SK-N-MC (cell line): Measurements from ENCODE around the gene MPHOSPH9.

ENCODE experiments used
- DNase-seq: peaks from one replicate; pipeline ENCODE4 v3.0.0-alpha.2; 2011; ENCODE audit warnings: low read depth, low spot score
- H3K27ac ChIP-seq: fragments of 200-600 bp; sonication (generic); 2 replicates; pipeline ENCODE4 v1.5.1; 2016; ENCODE audit warnings: mixed run types
- H3K36me3 ChIP-seq: fragments of 200-600 bp; sonication (generic); 2 replicates; pipeline ENCODE4 v1.6.1; 2017; ENCODE audit warnings: antibody characterized with exemption, low read length, mixed read lengths; ENCODE audit not compliant: insufficient read depth
- H3K4me3 ChIP-seq: fragments of 200-600 bp; sonication (generic); 2 replicates; pipeline ENCODE4 v1.5.1; 2016
- H3K9ac ChIP-seq: fragments of 200-600 bp; sonication (generic); 2 replicates; pipeline ENCODE4 v1.8.0; 2017; ENCODE audit warnings: mixed run types, mixed read lengths; ENCODE audit not compliant: insufficient read length
- H3K9me3 ChIP-seq: fragments of 200-600 bp; sonication (generic); 2 replicates; pipeline ENCODE4 v1.6.1; 2017; ENCODE audit warnings: low read depth, mild to moderate bottlenecking, antibody characterized with exemption, low read length, moderate library complexity, mixed read lengths
- EZH2 ChIP-seq: fragments of 200-600 bp; sonication (generic); IDR thresholded peaks from one replicate; pipeline ENCODE4 v1.6.1; 2017; ENCODE audit warnings: antibody characterized with exemption
- FOXP2 ChIP-seq: optimal IDR thresholded peaks from 2 replicates; pipeline ENCODE3; 2011; ENCODE audit warnings: mild to moderate bottlenecking, moderate library complexity; ENCODE audit not compliant: insufficient read depth; ENCODE audit errors: extremely low read length, control extremely low read depth
- POLR2AphosphoS5 ChIP-seq: IDR thresholded peaks from 2 replicates; pipeline ENCODE4 v1.6.1; 2012; ENCODE audit warnings: mild to moderate bottlenecking, low read depth, low read length, borderline replicate concordance

MPHOSPH9 gene

DNA sequence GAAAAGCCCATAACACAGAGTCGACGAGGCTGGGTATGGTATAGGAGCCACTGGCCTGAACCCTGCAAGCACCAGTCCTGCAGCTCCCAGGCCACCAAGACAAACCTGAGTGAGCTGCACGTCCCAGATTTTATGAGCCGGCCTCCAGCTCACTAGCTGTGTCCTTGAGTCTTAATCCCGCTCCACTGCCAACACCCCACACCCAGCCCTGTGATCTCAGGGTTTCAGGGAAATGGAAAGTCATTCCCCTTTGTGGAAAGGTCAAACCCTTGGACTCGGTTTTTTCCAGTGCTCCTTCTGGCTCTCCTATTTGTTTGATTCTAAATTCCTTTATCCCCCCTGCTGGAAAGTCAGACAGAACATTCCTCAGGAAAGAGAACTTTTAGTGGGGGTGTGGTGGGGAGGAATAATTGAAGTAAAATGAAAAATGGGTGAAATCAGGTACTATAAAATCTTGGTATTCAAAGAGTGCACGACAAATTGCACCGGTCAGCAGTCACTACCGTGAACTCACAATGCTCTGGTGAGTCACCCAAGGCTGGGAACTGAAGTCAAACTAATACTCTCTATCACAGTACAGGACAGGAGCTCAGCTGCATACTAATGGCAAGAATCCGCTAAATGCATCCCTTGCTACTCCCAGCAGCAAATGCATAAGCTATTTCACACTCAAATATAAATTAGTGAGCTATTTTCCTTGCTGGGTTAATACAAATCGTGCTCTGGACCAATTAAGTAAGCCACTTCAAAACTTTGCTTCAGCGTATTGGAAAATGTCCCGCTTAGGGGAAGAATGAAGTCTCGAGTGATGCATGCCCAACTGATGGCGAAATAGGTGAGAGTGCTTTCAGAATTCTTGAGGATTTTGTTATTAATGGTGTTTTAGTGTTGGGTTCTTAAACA, 91.1 kb downstream of the MPHOSPH9 start:
- Histone ChIP-seq H3K9me3 (no peaks in the 10 kb centered on the region), H3K36me3 (no peaks in the 10 kb centered on the region), H3K27ac (peak overlapping the region; percentile 26; the same call in 1 of the 2 replicates), H3K4me3 (peak overlapping the region; percentile 40; the same call in 1 of the 2 replicates), H3K9ac (no peak overlapping the region)
- no peak for TF ChIP-seq FOXP2
- no peak for TF ChIP-seq EZH2
- TF ChIP-seq POLR2AphosphoS5, result no peak
- no peak for DNase-seq

DNA sequence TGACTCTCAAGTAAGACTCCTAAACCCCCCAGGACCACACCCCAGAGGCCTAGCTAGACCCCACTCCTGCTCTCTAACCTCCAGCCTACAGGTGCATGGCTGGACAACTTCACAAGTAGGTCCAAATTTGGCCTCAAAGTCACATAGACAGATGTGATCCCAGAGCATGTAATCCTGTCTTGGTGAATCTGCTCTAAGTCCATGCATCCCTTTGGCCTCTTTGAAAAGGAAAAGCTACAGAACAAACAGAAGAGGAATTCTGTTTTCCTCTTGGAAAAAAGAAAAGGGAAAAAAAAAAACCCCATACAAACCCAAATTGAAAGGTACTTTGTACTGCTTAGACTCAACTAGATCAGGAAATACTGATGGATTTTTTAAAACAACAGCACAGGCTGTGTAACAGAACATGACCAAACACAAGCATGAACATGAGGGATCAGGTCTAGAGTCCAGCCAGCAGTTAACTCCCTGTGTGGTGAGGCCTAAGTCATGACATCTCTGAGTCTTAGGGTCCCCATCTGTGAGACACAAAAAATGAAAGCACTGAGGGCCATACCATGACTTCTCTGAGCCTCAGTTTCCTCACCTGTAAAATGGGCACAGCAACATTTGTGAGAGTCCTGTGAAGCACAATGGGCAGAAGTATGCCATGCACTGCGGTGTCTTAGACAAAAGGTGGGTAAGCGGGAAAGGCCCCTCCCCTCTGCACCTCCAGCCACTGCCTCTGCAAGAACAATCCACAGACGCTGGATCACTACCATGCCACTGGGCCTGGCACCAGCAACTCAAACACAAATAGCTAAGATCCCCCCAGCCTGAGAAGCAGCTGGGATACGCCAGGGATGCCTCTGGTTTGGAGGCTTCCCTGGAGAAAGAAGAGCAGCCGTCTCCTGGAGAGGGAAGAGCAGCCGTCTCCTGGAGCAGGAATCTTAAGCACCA, 92.0 kb downstream of the MPHOSPH9 start:
- Histone ChIP-seq H3K9me3 (no peaks in the 10 kb centered on the region), H3K4me3 (no peak overlapping the region), H3K9ac (no peak overlapping the region), H3K36me3 (no peaks in the 10 kb centered on the region), H3K27ac (no peak overlapping the region)
- DNase-seq, result no peak
- TF ChIP-seq POLR2AphosphoS5 (no peak), FOXP2 (no peak), EZH2 (no peak)

DNA sequence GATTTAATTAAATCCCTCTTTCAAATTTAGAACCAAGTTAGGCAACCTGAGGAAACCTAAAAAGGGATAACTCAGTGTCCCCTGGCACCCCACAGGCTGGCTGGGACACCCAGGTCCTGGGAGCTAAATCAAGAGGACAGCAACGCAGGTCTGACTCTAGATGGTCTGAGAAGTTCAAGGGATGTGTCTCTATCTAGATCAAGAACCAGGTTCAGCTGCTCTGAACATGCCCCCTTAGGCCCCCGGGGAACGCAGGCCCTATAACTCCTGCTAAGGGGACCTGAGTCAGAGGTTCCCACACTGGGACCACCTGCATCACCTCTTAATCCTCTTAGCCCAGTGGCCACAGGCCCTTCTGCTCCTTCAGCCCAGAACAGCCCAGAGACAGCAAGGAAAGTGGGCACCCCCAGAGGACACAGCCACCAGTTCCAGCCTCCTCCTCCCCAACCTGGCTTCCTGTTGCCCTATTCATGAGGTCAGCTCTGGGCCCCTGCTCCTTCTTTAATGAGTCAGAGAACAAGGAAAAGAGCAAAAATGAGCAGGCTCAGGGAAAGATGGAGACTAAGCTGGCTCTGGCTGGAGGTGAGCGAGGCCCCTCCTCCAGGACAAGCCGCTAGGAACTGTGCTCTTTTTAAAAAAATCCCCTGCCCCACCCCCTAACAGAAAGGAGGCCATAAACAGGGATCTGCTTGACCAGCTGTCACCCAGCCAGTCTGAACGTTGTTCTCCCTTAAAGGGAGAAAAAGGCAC, 92.8 kb downstream of the MPHOSPH9 start:
- no peaks in the 10 kb centered on the region for H3K36me3 ChIP-seq
- no peak overlapping the region for H3K27ac ChIP-seq
- no peaks in the 10 kb centered on the region for H3K9me3 ChIP-seq
- DNase-seq, result no peak
- H3K4me3 ChIP-seq, result no peak overlapping the region
- TF ChIP-seq FOXP2 (no peak), EZH2 (no peak)
- no peak overlapping the region for H3K9ac ChIP-seq

DNA sequence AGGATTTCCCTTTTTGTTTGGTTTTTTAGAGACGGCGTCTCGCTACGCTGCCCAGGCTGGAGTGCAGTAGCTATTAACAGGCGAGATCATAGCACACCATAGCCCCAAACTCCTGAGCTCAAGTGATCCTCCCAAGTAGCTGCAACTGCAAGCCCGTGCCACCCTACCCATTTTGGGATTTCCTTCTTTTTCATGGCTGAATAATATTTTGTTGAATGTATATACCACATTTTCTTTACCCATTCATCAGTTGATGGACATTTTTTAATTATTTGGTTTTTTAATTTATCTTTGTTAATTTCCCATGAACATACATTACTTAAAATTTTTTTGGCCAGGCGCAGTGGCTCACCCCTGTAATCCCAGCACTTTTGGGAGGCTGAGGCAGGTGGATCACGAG, 97.3 kb downstream of the MPHOSPH9 start:
- H3K4me3 ChIP-seq, result no peak overlapping the region
- no peak for DNase-seq
- no peak overlapping the region for H3K27ac ChIP-seq
- no peaks in the 10 kb centered on the region for H3K9me3 ChIP-seq
- TF ChIP-seq FOXP2 (no peak), POLR2AphosphoS5 (no peak), EZH2 (no peak)
- H3K9ac ChIP-seq, result no peak overlapping the region
- H3K36me3 ChIP-seq, result no peaks in the 10 kb centered on the region

DNA sequence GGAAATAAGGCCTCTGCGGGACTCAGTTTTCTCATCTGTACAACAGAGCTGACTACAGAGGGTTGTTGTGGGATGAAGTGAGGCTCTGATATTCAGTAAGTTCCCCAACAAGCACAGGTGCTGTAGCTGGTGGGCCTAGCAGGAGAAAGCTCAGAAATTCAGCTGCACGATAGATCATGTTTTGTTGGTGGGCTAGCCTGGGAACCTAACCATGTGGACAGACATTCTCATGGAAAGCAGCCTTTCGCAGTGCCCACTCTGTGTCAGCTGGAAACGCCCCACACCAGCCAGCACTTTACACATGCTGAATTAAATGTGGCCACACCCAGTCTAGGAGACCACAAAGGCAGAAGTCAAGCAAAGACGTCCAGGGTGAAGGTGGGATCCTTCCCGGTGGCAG, 98.1 kb downstream of the MPHOSPH9 start:
- Histone ChIP-seq H3K9ac (no peak overlapping the region), H3K36me3 (no peaks in the 10 kb centered on the region), H3K4me3 (no peak overlapping the region), H3K9me3 (no peaks in the 10 kb centered on the region), H3K27ac (no peak overlapping the region)
- no peak for TF ChIP-seq EZH2
- no peak for TF ChIP-seq FOXP2
- no peak for TF ChIP-seq POLR2AphosphoS5
- no peak for DNase-seq

DNA sequence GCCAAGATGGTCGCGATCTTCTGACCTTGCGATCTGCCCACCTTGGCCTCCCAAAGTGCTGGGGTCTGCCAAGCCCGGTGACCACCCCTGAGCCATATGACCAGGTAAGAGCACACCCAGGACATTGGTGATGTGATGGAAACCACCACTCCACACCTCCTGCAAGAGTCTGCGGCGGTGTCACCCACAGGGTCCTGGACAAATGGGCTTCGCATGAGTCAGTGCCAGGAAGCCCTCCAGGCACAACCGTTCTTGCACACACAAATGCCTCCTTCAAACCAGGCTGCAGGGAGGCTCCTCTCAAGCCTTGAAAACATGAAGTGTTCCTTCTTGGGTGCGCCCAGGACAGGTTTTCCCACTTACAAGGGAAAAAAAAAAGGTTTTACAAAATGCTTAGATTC, 98.7 kb downstream of the MPHOSPH9 start:
- no peak overlapping the region for H3K9ac ChIP-seq
- no peaks in the 10 kb centered on the region for H3K9me3 ChIP-seq
- no peak overlapping the region for H3K4me3 ChIP-seq
- no peak overlapping the region for H3K27ac ChIP-seq
- no peak for TF ChIP-seq EZH2
- TF ChIP-seq POLR2AphosphoS5, result no peak
- no peak for TF ChIP-seq FOXP2
- no peaks in the 10 kb centered on the region for H3K36me3 ChIP-seq
- no peak for DNase-seq

DNA sequence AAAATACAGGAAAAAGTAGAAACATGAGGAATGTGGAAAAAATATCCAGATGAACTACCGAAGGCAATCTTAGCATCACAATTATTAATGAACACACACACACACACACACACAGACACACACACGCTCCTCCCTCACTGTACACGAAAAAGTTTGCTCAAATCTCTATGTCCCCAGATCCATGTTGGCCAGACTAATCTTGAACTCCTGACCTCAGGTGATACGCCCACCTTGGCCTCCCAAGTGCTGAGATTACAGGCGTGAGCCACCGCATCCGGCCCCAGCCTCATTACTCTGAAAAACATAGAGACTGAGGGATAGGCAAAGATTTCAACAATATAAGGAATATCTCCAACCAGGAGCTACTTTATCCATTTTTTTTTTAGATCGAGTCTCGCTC, 99.2 kb downstream of the MPHOSPH9 start:
- DNase-seq, result no peak
- TF ChIP-seq FOXP2, result no peak
- TF ChIP-seq EZH2, result no peak
- TF ChIP-seq POLR2AphosphoS5, result no peak
- Histone ChIP-seq H3K27ac (no peak overlapping the region), H3K36me3 (no peaks in the 10 kb centered on the region), H3K9ac (no peak overlapping the region), H3K9me3 (no peaks in the 10 kb centered on the region), H3K4me3 (no peak overlapping the region)

DNA sequence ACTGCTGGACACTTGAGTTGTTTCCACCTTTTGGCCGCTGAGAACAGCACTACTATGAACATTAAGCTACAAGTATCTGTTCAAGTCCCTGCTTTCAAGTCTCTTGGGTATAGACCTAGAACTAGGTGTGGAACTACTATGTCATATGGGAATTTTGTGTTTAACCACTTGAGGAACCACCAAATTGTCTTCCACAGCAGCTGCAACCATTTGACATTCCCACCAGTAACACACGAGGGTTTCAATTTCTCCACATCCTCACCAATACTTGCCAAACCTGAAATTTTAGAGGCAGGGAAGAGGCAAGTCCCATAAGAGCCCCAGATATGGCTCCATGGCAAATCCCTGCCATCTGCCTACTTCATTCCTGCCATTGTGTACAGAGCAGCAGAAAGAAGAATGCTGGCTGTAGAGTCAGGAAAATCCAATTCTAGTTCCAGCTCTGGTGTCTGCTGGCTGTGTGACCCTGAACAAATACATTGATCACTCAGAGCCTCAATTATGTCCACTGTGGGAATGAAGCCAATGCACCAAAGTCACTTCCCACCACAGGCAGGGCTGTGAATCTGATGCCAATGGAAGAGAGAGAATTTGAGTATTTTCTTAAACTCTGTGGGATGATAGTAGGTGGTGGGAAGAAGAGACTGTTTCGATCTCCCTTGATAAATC, 99.9 kb downstream of the MPHOSPH9 start:
- TF ChIP-seq EZH2, result no peak
- no peak for TF ChIP-seq FOXP2
- TF ChIP-seq POLR2AphosphoS5, result no peak
- H3K9me3 ChIP-seq, result no peaks in the 10 kb centered on the region
- H3K36me3 ChIP-seq, result no peaks in the 10 kb centered on the region
- DNase-seq, result no peak
- no peak overlapping the region for H3K4me3 ChIP-seq
- no peak overlapping the region for H3K27ac ChIP-seq
- H3K9ac ChIP-seq, result no peak overlapping the region
